ENCODE data around the gene RPS18.

- TF ChIP-seq CTCF (IDR thresholded peaks at IDR 0.05 in 2 of 3, conservative IDR thresholded peaks at IDR 0.05 in 1 of 3; ENCODE audit: control insufficient read depth in 2 of 3, extremely low read depth in 1 of 3, insufficient read depth in 1 of 3, low read depth in 3 of 3, low read length in 3 of 3) (no peak), SIN3A (IDR thresholded peaks at IDR 0.05; ENCODE audit: low read depth, low read length) (no peak), POLR2A (IDR thresholded peaks at IDR 0.05; ENCODE audit: low read depth, low read length) (no peak), POLR2AphosphoS5 (IDR thresholded peaks at IDR 0.05; ENCODE audit: low read length) (no peak)
Measured at GRCh38 chr6:33280539-33280938, 8.7 kb downstream of the RPS18 start.
